Midbrain (tissue), 1 donor: Measurements from ENCODE around the gene OR6Y1.

Source experiments
- DNase-seq: peaks from one replicate; lab custom pipeline; 2025; lab: John Stamatoyannopoulos, UW

The OR6Y1 gene, protein sequence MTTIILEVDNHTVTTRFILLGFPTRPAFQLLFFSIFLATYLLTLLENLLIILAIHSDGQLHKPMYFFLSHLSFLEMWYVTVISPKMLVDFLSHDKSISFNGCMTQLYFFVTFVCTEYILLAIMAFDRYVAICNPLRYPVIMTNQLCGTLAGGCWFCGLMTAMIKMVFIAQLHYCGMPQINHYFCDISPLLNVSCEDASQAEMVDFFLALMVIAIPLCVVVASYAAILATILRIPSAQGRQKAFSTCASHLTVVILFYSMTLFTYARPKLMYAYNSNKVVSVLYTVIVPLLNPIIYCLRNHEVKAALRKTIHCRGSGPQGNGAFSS

GRCh38 chr1:158554352-158554751 is at the start of gene OR6Y1:
Gene OR6Y1 (minus strand): TSS chr1:158554405. CDS start chr1:158548105, 6,300 bp downstream.
- DNase-seq, result no peak

GRCh38 chr1:158600735-158601134 is 46.5 kb upstream of the OR6Y1 start:
- DNase-seq, result no peak

DNA sequence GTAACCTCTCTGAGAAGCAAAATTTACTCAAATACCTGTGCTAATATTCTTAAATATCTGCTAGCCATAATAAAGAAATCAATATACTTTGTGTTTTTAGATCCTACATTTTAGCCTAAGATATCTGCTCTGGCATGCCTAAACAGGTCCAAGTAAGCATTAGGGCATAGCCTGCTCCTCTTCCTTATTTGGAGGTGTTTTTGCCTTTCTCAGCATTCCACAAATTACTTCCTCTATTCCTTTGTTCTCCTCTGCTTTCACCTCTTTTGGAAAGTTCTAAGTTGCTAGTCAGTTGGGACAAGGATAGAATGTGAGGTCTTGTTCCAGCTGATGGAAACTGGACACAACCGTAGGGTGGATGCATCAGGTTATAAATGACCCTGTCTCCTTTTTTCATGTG is 32.7 kb upstream of the OR6Y1 start:
- DNase-seq, result no peak

DNA sequence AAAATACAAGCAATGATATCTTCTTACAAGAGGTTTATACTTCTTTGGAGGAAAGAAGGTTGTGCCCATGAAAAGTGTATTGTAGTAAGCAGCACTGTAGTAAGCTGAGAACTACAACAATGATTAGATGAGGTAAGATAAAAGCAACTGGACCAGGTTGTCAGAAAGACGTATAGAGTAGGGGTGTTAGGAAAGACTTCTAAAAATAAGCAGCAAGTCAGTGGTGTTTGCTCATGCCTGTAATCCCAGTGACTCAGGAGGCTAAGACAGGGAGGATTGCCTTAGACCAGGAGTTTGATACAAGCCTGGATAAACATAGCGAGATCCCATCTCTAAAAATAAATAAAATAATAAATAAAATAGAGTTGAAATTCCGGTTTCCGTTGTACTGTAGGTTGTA is 29.8 kb upstream of the OR6Y1 start:
- DNase-seq, result no peak

DNA sequence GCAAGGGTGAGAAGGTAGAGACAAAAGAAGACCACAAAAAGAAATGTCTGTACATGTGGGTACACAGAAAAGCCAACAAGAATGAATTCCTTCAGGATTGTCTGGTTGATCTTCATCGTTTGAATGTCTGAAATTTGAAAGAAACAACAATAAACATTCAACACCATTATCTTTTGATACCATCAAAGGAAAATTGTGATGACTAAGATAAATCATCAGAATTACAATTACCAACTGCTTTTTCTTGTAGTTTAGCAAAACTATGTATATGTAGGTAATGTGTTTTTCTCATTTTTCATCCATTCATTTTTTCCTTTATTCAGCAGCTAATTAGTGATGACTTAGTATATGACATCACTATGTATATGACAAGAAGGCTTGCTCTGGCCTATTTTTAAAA is 25.5 kb upstream of the OR6Y1 start, which contains the start of gene OR10X1:
TSS of gene OR10X1 (minus strand) at position 167 of the 400 bp plus-strand sequence. CDS start at position 167, 0 bp downstream.
- no peak for DNase-seq

- no peak for DNase-seq
Observed at GRCh38 chr1:158577561-158577960, 23.4 kb upstream of the OR6Y1 start.

- no peak for DNase-seq
Observed at GRCh38 chr1:158572226-158572625, 18.0 kb upstream of the OR6Y1 start.

GRCh38 chr1:158570480-158570879 is 16.3 kb upstream of the OR6Y1 start, which contains the start of gene OR6P1:
Gene OR6P1 (minus strand): TSS chr1:158570580. CDS start chr1:158563604, 6,976 bp downstream.
- no peak for DNase-seq

- no peak for DNase-seq
Observed at GRCh38 chr1:158564608-158565007, 10.4 kb upstream of the OR6Y1 start.

DNA sequence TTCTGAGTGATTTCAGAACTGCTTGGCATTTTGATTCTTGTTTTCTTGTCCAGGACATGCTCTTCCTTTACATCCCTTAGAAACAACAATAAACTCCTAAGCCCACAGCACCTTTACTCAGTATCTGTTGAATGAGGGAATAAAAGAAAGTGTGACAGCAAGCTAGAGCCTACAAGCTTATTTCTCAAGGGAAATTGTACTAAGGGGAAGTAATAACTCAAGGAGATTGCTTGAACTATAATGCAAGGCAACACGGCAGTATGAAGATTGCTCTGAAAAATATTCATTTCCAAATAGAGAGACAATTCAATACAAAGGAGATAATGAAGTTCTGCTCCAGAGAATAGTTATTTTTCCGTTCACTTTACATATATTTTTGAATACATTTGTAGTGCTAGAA is 9.6 kb upstream of the OR6Y1 start:
- DNase-seq, result no peak

- DNase-seq, result no peak
Observed at GRCh38 chr1:158559696-158560095, 5.5 kb upstream of the OR6Y1 start.

DNA sequence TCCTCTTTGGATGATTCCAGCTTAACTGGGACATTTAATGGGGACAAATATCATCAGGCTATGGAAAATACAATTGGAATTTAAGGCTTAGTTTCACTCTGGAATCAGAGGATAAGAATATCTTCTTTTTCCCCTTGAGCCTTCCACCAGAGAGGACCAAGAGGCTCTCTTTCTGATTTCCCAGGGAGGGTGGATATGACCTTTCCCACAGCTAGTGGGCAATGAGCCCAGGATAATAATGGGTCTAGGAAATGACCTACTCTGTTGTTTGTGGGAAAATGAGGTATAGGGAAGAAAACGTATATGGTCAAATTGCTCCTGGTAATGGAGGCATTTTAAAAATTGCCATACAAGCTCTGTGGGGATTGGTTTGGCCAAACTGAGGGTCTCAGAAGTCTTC is 1.9 kb downstream of the OR6Y1 start:
- no peak for DNase-seq

DNA sequence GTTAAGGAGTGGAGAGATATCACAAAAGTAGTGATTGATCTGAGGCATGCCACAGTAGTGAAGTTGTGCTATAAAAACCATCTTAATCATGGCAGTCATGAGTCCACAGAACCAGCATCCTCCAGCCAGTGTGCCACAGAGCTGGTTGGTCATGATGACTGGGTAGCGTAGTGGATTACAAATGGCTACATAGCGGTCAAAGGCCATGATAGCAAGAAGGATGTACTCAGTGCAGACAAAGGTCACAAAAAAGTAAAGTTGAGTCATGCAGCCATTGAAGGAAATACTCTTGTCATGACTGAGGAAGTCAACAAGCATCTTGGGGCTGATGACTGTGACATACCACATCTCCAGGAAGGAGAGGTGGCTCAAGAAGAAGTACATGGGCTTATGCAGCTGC is 6.7 kb downstream of the OR6Y1 start:
- DNase-seq, result no peak

DNA sequence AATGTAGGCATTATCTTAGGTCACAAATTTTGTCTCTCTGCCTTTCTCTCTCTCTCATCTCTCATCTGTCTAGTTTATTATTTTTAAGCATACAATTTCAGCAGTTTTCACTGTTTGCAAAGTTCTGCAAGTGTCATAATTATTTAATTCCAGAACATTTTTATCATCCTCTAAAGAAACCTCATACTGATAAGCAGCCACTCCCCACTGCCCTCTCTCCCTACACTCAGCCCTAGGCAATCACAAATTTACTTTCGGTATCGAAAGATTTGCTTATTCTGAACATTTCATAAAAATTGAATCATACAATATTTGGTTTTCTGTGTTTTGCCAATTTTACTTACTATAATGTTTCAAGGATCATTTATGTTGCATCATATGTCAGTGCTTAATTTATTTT is 16.6 kb downstream of the OR6Y1 start:
- no peak for DNase-seq

DNA sequence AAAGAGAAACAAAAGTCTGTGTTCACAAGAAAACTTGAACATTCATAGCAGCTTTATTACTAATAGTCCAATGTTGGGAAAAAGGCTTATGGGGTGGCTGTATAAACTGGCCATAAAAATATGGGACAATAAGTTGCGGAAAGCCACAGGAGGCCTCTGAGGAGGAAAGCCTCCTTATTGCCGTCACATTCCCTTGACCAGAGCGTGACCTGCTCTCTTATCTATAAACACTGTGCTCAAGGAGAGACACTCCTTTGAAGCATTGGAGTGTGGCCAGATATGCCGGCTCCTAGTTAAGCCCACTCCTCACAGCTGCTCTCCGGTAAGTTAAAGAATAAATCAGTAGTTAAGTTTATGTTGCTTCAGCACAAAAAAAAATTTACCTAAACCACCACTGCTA is 19.7 kb downstream of the OR6Y1 start:
- DNase-seq, result no peak

GRCh38 chr1:158527190-158527815 is 26.9 kb downstream of the OR6Y1 start:
- peak; percentile 18 for DNase-seq

DNA sequence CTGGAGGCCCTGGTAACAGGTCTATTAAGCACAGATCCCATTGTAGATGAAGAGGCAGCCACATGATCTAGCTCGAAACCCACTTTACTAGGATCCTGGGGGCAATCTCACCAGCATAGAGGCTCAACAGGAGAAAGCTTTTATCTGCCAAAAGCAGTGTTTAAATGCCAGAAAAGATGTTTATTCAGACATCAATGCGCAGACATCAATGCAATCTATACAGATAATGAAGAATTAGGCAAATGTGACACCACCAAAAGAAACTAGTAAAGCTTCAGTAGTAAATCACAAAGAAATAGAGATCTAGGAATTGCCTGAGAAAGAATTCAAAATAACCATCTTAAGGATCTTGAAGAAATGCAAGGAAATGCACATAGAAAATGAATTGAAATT is 32.5 kb downstream of the OR6Y1 start:
- DNase-seq, result no peak

DNA sequence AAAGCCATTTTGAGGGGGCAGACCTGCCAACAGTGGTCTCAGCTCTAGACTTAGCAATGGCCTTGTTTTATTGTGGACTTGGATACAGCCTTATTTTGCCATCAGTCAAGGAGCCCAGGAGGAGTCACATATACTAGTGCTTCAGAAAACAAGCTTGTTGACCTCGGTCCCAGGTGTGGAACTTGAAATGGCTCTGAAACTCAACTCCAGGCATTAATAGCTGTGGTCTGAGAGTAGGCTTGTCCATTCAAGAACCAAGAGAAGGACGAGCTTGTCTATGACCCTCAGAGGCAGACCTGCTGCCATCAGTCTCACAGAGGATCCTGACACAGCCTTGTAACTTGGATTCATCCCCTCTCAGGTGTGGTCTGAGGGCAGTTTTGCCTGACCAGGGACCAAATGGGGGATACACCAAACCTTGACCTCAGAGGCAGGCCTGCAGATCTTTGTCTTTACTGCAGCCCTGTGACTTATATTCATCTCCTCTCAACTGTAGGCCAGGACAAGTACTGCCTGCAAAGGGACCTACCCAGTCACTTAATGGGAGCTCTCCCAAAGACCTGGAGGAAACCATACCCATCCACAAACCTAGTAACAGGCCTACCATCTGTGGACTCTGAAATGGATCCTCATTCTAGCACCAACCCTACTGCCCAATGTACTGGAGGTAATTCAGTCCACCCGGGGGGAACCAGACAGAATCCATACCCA is 33.1 kb downstream of the OR6Y1 start:
- no peak for DNase-seq

GRCh38 chr1:158520021-158520420 is 34.2 kb downstream of the OR6Y1 start:
- no peak for DNase-seq

DNA sequence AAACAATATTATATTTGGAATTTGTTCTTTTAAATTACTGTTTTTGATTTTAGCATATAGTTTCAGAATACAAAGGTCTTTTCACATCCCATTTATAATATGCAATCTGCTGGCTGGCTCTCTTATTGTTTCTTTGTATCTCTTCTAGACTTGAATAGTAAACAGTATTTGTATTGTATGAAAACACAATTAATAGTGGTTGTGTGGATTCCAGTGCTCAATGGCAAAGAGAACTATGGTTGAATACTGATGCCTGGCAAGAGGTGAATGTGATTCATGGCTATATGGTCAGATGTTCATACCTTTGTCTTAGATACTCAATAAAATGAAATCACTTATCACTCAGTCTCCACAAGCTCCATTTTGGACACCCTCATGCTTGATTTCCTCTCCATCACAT is 37.2 kb downstream of the OR6Y1 start:
- DNase-seq, result peak; percentile 13

GRCh38 chr1:158509471-158510156 is 44.6 kb downstream of the OR6Y1 start:
- peak; percentile 12 for DNase-seq

DNA sequence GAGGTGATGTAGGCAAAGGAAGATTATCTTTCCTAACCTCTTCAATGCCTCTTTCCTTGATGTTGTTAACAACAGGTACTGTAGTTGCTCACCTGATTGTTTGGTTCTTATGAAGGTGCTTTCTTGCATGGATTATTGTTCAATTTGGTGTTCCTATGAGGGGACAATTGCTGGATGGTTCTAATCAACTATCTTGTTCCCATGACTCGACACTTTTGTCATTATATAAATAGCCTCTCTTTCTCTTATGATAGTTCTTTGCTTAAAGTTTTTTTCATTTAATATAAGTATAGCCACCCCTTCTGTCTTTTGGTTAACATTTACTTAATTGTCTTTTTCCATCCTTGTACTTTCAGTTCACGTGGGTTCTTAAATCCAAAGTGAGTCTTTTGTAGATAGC is 46.7 kb downstream of the OR6Y1 start:
- DNase-seq, result no peak
